ENCODE results near the gene PYM1. TPM values are rescaled to one million over a fixed set of nuclear protein-coding genes. Genes with fewer than 3 reads are reported as not detected.
A peak's percentile ranks its signal among the peaks of the same experiment; 100 is the strongest.

The PYM1 gene
- total and polyA plus RNA-seq, 2 of the 13 experiments (the other 11 are each of a cell fraction or from before 2014, with no cell fraction given): 44.0 to 51.8 TPM

- TF ChIP-seq ZNF629 (CRISPR knock-in tag; conservative IDR thresholded peaks at IDR 0.05) (no peak), E2F2 (CRISPR knock-in tag; IDR thresholded peaks at IDR 0.05; ENCODE audit: borderline replicate concordance) (no peak), PRDM10 (CRISPR knock-in tag; IDR thresholded peaks at IDR 0.05; ENCODE audit: low read depth) (no peak), ZSCAN25 (CRISPR knock-in tag; IDR thresholded peaks at IDR 0.05) (no peak), SOX6 (IDR thresholded peaks at IDR 0.05) (no peak), SOX6 (CRISPR knock-in tag; IDR thresholded peaks at IDR 0.05) (peak; percentile 53; the same call in 1 of the 2 replicates), HMG20B (CRISPR knock-in tag; conservative IDR thresholded peaks at IDR 0.05) (no peak), DMAP1 (CRISPR knock-in tag; IDR thresholded peaks at IDR 0.05) (no peak), ATAD3A (CRISPR knock-in tag; IDR thresholded peaks at IDR 0.05) (no peak), ATF1 (CRISPR knock-in tag; IDR thresholded peaks at IDR 0.05) (no peak), ZNF431 (CRISPR knock-in tag; IDR thresholded peaks at IDR 0.05; ENCODE audit: borderline replicate concordance, low read depth) (no peak), FIP1L1 (IDR thresholded peaks at IDR 0.05; ENCODE audit: borderline replicate concordance, insufficient read depth, low read depth, low read length) (no peak), ZNF224 (CRISPR knock-in tag; IDR thresholded peaks at IDR 0.05) (no peak), CBX2 (IDR thresholded peaks at IDR 0.05; ENCODE audit: low read depth, low read length) (no peak), CBX2 (CRISPR knock-in tag; IDR thresholded peaks at IDR 0.05; ENCODE audit: low read depth) (no peak), ZNF512 (CRISPR knock-in tag; IDR thresholded peaks at IDR 0.05) (no peak), TSC22D2 (CRISPR knock-in tag; IDR thresholded peaks at IDR 0.05; ENCODE audit: borderline replicate concordance) (no peak), ZNF672 (CRISPR knock-in tag; IDR thresholded peaks at IDR 0.05) (no peak), ZNF609 (CRISPR knock-in tag; IDR thresholded peaks at IDR 0.05; ENCODE audit: borderline replicate concordance) (peak; percentile 28; the same call in 1 of the 2 replicates)
Observed at GRCh38 chr12:55940065-55940732, 12.5 kb upstream of the PYM1 start (continued).

Data from HepG2 (cell line).